Breast epithelium (tissue), 3 donors: ENCODE results near the gene STAG1.

Experiments used
- CTCF ChIP-seq, 3 donors: fragments of 450-650 bp; IDR thresholded peaks; one replicate each; pipeline ENCODE4 v1.5.1; 2016 to 2017; ENCODE audit warnings: antibody characterized with exemption in 3 of 3, mild to moderate bottlenecking in 3 of 3, moderate library complexity in 3 of 3
- POLR2A ChIP-seq: fragments of 450-650 bp; IDR thresholded peaks from one replicate; pipeline ENCODE4 v1.6.1; 2016; ENCODE audit warnings: antibody characterized with exemption, mild to moderate bottlenecking, moderate library complexity
- POLR2AphosphoS5 ChIP-seq, 3 donors: sonication (generic); formaldehyde crosslinking; IDR thresholded peaks; one replicate each; pipeline ENCODE4 v1.6.1; 2017; ENCODE audit warnings: antibody characterized with exemption in 3 of 3

DNA sequence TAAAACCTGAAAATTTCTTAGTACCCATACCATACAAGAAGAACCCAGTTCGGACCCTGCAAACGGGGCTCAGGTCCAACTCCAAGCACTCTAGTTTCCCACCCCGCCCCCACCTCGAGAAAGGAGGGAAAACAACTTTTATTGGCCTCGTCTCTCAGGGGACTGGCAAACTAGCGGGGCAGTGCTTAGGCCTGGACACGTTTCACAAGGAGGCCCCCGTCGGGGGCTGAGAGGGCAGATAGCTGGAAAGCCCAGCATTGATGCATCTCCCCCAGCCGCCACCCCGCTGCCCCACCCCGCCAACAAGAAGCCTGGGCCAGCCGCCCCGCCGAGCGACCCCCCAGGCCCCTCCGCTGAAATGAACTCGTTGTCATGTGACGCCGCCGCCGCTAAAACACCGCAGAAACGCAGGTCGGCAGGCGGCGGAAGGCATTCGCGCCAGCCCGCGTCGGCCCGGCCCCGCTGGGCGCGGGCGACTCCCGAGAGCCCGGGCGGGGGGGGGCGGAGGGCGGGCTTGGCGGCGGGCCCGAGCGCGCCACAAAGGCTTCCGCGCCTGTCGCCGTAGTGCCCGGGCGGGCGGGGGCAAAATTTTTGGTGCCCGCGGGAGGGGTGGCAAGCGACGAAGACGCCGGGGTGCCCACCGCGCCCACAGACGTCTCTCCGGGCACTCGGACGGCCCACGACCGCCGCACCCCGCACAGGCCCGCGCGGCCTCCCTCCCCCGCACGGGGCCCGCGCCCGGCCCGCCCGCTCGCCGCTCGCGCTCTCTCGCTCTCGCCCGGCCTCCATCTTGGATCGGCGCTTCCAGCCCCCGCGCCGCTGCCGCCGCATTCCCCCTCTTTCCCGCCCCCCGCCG is 634 bp downstream of the STAG1 start:
- no peak for TF ChIP-seq CTCF (IDR thresholded peaks at IDR 0.05)
- TF ChIP-seq POLR2AphosphoS5 (IDR thresholded peaks at IDR 0.05) = no peak
- TF ChIP-seq POLR2A = no peak
